GM12892 (cell line): Measurements from ENCODE around the gene POLN.

ENCODE experiments used
- POLR2A ChIP-seq: IDR thresholded peaks from 2 replicates; pipeline ENCODE4 v1.6.1; 2011; ENCODE audit warnings: low read depth, low read length, control low read depth
- POLR2AphosphoS5 ChIP-seq: IDR thresholded peaks from 2 replicates; pipeline ENCODE4 v1.6.1; 2011; ENCODE audit warnings: low read depth, low read length, control low read depth
- TAF1 ChIP-seq: IDR thresholded peaks from 2 replicates; pipeline ENCODE4 v1.6.1; 2011; ENCODE audit warnings: low read depth, mild to moderate bottlenecking, control low read depth, low read length, borderline replicate concordance

GRCh38 chr4:2087170-2087569, 154.8 kb downstream of the POLN start:
- TF ChIP-seq POLR2AphosphoS5 (no peak), TAF1 (no peak), POLR2A (no peak)
